ENCODE results near the gene ZDHHC11B.
"Not testable (repeated sequence)": the region's sequence is repeated elsewhere in the genome, so short reads cannot be mapped to it uniquely, and the experiment has no call there.

DNA sequence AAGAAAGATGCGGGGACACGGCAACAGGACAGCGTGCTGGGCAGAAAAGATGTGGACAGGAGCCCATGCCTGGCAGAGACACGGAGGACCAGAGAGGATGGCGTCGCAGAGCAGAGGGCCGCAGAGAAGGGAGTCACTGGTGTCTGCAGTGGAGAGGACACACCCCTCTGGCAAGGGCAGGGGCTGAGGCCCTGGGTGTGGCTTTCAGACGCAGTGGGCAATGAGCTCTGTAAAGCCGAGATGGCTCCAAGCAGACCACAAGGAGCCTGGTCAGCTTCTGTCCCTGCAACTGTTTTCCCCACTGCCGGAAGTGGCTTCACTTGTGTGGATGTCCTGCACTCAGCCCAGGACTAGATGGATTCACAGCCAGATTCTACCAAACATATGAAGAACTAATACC lies 4.2 kb upstream of the ZDHHC11B start:
- TF ChIP-seq, protein P1, sequence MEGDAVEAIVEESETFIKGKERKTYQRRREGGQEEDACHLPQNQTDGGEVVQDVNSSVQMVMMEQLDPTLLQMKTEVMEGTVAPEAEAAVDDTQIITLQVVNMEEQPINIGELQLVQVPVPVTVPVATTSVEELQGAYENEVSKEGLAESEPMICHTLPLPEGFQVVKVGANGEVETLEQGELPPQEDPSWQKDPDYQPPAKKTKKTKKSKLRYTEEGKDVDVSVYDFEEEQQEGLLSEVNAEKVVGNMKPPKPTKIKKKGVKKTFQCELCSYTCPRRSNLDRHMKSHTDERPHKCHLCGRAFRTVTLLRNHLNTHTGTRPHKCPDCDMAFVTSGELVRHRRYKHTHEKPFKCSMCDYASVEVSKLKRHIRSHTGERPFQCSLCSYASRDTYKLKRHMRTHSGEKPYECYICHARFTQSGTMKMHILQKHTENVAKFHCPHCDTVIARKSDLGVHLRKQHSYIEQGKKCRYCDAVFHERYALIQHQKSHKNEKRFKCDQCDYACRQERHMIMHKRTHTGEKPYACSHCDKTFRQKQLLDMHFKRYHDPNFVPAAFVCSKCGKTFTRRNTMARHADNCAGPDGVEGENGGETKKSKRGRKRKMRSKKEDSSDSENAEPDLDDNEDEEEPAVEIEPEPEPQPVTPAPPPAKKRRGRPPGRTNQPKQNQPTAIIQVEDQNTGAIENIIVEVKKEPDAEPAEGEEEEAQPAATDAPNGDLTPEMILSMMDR (optimal IDR thresholded peaks at IDR 0.05 in 1 of 3, IDR thresholded peaks at IDR 0.05 in 1 of 3, conservative IDR thresholded peaks at IDR 0.05 in 1 of 3; ENCODE audit: extremely low read depth in 1 of 3, insufficient read depth in 2 of 3, low read length in 3 of 3), result not testable (repeated sequence)
- not testable (repeated sequence) for TF ChIP-seq EZH2 (IDR thresholded peaks at IDR 0.05; ENCODE audit: low read length)

Data from keratinocyte (primary cell).